ENCODE data around the gene HS3ST2.

- TF ChIP-seq POLR2AphosphoS5 (IDR thresholded peaks at IDR 0.05) (no peak), CTCF (IDR thresholded peaks at IDR 0.05) (no peak), POLR2A (IDR thresholded peaks at IDR 0.05) (no peak)
Observed at GRCh38 chr16:22938647-22939046, 124.7 kb downstream of the HS3ST2 start.

All from stomach (tissue), 4 donors.